GM18517 (cell line): ENCODE data around the gene FXYD7.

ENCODE experiments used
- ATAC-seq: cut with Tn5 transposase; IDR thresholded peaks from one replicate; pipeline ENCODE4 v1.9.1; 2021; ENCODE audit warnings: mild to moderate bottlenecking, moderate library complexity; ENCODE audit not compliant: unreplicated experiment

The FXYD7 gene

GRCh38 chr19:35162471-35163326, 19.6 kb downstream of the FXYD7 start:
- no peak for ATAC-seq

- no peak for ATAC-seq
Measured at GRCh38 chr19:35164418-35164817, 21.4 kb downstream of the FXYD7 start.

- ATAC-seq: no peak
Measured at GRCh38 chr19:35165200-35166058, 22.4 kb downstream of the FXYD7 start.

GRCh38 chr19:35166100-35167063, 23.3 kb downstream of the FXYD7 start:
- no peak for ATAC-seq

GRCh38 chr19:35167251-35168119, 24.4 kb downstream of the FXYD7 start:
- ATAC-seq: no peak

GRCh38 chr19:35168196-35168595, 25.1 kb downstream of the FXYD7 start:
- no peak for ATAC-seq

- no peak for ATAC-seq
Measured at GRCh38 chr19:35169221-35169995, 26.4 kb downstream of the FXYD7 start.

- no peak for ATAC-seq
Measured at GRCh38 chr19:35170359-35171061, 27.5 kb downstream of the FXYD7 start.

GRCh38 chr19:35171730-35172129, 28.7 kb downstream of the FXYD7 start:
- ATAC-seq: no peak

- ATAC-seq: no peak
Measured at GRCh38 chr19:35174226-35174625, 31.2 kb downstream of the FXYD7 start.

- no peak for ATAC-seq
Measured at GRCh38 chr19:35176181-35176570, 33.1 kb downstream of the FXYD7 start.

- no peak for ATAC-seq
Measured at GRCh38 chr19:35177377-35178274, 34.6 kb downstream of the FXYD7 start.

GRCh38 chr19:35178701-35179100, 35.6 kb downstream of the FXYD7 start:
- ATAC-seq: no peak

GRCh38 chr19:35179830-35180229, 36.8 kb downstream of the FXYD7 start:
- no peak for ATAC-seq

- no peak for ATAC-seq
Measured at GRCh38 chr19:35181387-35181786, 38.3 kb downstream of the FXYD7 start.

- no peak for ATAC-seq
Measured at GRCh38 chr19:35184267-35184666, 41.2 kb downstream of the FXYD7 start.

- ATAC-seq: no peak
Measured at GRCh38 chr19:35184884-35185283, 41.8 kb downstream of the FXYD7 start.
